Cardiac fibroblast (primary cell): Measurements from ENCODE around the gene MBNL2.
A peak's percentile ranks its signal among the peaks of the same experiment; 100 is the strongest.

Experiments used
- DNase-seq, 2 donors: peaks; one replicate each; pipeline versions ENCODE4 v3.0.0 to v3.0.0-alpha.2; 2010; ENCODE audit warnings: low read depth in 2 of 2
- H3K4me3 ChIP-seq, 2 donors: replicated peaks in 1 of 2; 1 replicate in 1 of 2; 2 replicates in 1 of 2; pipeline ENCODE4 v1.5.1; 2011; ENCODE audit warnings: low read depth in 2 of 2, low read length in 2 of 2, mild to moderate bottlenecking in 2 of 2, moderate library complexity in 1 of 2
- TF ChIP-seq, protein P1 (sequence below): IDR thresholded peaks from one replicate; pipeline ENCODE4 v1.5.1; 2011; ENCODE audit warnings: low read depth, mild to moderate bottlenecking, low read length, inconsistent platforms

Gene MBNL2

DNA sequence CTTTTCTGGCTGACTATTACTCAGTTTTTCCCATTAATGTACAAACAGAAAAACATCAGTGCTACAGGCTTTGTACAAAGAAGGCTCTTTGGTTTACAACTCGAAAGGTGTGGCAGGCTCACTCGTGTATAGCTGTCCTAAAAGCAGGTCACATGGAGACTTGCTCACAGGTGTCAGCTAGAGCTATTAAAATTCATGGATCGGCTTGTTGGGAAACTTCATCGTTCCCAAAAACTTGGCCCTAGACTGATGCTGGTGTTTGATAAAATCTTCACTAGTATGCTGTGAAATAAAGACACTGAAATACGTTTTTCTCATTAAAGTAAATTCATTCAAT is 64.9 kb downstream of the MBNL2 start:
- DNase-seq = no peak
- TF ChIP-seq, protein P1, sequence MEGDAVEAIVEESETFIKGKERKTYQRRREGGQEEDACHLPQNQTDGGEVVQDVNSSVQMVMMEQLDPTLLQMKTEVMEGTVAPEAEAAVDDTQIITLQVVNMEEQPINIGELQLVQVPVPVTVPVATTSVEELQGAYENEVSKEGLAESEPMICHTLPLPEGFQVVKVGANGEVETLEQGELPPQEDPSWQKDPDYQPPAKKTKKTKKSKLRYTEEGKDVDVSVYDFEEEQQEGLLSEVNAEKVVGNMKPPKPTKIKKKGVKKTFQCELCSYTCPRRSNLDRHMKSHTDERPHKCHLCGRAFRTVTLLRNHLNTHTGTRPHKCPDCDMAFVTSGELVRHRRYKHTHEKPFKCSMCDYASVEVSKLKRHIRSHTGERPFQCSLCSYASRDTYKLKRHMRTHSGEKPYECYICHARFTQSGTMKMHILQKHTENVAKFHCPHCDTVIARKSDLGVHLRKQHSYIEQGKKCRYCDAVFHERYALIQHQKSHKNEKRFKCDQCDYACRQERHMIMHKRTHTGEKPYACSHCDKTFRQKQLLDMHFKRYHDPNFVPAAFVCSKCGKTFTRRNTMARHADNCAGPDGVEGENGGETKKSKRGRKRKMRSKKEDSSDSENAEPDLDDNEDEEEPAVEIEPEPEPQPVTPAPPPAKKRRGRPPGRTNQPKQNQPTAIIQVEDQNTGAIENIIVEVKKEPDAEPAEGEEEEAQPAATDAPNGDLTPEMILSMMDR = no peak
- H3K4me3 ChIP-seq = no peak overlapping the region

- DNase-seq = no peak
- TF ChIP-seq, protein P1 = no peak
- H3K4me3 ChIP-seq = no peak overlapping the region
These were observed 66.4 kb downstream of the MBNL2 start for GRCh38 chr13:97288486-97288900.

DNA sequence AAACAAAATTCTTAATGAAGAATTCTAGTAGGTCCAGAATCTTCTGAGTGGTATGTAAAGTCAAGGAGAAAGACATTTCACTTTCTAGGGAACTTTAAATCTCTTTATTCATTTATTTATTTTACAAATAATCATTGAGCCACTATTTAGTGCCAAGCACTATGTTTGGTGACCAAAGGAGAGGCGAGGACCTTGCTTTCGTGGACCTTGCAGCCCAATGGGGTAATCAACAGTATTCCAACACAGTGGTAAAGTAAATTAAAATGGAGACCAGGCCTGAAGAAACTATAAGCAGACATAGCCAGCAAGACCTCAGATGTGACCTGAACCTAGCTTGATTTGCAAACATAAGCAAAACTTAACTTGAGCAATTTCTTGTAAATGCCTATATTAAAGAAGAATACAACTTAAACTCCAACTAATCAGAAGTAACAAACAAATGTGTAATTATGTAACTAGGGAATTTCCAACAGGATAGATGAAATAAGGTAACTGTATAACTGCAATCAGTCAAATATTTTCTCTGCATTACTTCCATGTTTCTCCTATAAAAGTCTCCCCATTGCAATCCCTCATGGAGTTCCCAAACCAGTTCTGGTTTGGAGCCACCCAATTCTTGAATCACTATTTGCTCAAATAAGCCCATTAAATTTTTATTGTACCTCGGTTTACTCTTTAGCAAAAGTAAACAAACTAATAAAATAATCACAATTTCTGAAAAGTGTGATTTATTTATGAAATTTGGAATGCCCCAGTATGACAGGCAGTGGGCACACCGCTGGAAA is 67.6 kb downstream of the MBNL2 start:
- H3K4me3 ChIP-seq = no peak overlapping the region
- TF ChIP-seq, protein P1 = no peak
- DNase-seq = no peak

GRCh38 chr13:97295283-97296182 is 73.4 kb downstream of the MBNL2 start:
- TF ChIP-seq, protein P1 = no peak
- H3K4me3 ChIP-seq = no peak overlapping the region
- peak; percentile 72 to 78 for DNase-seq

- TF ChIP-seq, protein P1 = no peak
- no peak overlapping the region for H3K4me3 ChIP-seq
- no peak for DNase-seq
These were observed 74.6 kb downstream of the MBNL2 start for GRCh38 chr13:97296740-97297139.

DNA sequence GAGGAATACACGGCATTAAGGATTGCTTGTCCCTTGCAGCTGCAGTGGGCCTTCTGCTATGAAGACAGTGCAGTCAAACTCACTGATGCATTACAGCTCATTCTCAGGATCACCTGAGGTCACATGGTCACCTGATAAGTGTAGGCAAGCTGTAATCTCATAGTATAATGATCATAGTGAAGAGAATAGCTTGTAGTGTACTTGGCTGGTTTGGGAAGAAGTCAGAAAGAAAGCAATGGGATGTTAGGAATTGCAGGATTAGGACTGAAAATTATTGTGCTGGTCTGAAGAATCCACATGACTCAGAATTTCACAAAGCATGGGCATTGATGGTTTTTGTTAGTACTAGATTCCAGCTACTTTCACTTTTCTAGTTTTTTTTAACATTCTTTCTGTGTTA is 76.7 kb downstream of the MBNL2 start:
- no peak overlapping the region for H3K4me3 ChIP-seq
- no peak for DNase-seq
- TF ChIP-seq, protein P1 = no peak
